Astrocyte of the spinal cord (primary cell): ENCODE measurements around the gene CLTB.

Source experiments
- DNase-seq: peaks from one replicate; pipeline ENCODE4 v3.0.0; 2011; ENCODE audit warnings: low read depth, low spot score
- H3K4me3 ChIP-seq: 2 replicates; pipeline ENCODE4 v1.5.1; 2011; ENCODE audit warnings: low read depth, mild to moderate bottlenecking, low read length, moderate library complexity
- in situ Hi-C: cut with HindIII; loops from 2 replicates; pipeline ENCODE4 v1.10.0; 2017; ENCODE audit warnings: low sequenced_read_pairs
- TF ChIP-seq, protein P1 (sequence below): IDR thresholded peaks from 2 replicates; pipeline ENCODE4 v1.5.1; 2012; ENCODE audit warnings: low read depth, mild to moderate bottlenecking, low read length, inconsistent platforms

CLTB gene

DNA sequence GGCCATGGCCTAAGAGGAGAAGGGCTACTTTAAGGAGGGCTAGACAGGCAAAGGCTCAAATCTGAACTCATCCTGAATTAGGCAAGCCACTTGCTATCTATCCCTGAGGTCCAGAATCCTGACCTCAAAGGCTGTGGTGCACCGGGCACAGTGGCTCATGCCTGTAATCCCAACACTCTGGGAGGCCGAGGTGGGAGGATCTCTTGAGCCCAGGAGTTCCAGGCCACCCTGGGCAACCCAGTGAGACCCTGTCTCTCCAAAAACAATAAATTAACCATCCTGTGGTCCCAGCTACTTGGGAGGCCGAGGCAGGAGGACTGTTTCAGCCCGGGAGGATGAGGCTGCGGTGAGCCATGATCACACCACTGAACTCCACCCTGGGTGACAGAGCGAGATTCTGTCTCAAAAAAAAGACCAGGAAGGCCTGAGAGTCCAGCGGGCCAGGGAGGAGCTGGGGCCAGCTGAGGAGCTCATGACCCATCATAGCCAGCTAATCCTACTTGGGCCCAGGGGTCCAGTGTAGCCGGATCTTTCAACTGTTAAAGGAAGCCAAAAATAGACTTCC lies 31.9 kb downstream of the CLTB start:
- TF ChIP-seq, protein P1, sequence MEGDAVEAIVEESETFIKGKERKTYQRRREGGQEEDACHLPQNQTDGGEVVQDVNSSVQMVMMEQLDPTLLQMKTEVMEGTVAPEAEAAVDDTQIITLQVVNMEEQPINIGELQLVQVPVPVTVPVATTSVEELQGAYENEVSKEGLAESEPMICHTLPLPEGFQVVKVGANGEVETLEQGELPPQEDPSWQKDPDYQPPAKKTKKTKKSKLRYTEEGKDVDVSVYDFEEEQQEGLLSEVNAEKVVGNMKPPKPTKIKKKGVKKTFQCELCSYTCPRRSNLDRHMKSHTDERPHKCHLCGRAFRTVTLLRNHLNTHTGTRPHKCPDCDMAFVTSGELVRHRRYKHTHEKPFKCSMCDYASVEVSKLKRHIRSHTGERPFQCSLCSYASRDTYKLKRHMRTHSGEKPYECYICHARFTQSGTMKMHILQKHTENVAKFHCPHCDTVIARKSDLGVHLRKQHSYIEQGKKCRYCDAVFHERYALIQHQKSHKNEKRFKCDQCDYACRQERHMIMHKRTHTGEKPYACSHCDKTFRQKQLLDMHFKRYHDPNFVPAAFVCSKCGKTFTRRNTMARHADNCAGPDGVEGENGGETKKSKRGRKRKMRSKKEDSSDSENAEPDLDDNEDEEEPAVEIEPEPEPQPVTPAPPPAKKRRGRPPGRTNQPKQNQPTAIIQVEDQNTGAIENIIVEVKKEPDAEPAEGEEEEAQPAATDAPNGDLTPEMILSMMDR: no peak
- in situ Hi-C loops: no loop called here

DNA sequence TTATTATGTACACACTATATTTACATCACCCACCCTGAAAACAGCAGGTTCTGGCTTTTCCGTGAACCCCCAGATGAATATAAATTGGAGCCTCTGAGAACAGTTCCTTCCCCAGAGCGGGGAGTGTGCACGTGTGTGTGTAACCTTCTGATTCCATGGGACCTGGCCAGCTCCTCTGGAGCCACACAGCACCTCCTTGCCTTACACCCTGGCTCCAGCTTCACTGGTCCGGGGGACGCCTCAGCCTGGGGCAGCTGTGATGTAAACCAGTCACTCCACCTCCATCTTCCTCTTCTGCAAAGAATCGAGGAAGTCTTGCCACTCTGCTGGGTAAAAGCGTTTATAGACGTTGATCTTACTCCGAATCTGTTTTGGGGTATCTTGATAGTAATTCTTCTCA lies 32.4 kb downstream of the CLTB start:
- H3K4me3 ChIP-seq: no peak overlapping the region
- in situ Hi-C loops: no loop called here
- TF ChIP-seq, protein P1: no peak
- no peak for DNase-seq

More for the DNA sequence above, 31.9 kb downstream of the CLTB start:
- no peak overlapping the region for H3K4me3 ChIP-seq
- no peak for DNase-seq

DNA sequence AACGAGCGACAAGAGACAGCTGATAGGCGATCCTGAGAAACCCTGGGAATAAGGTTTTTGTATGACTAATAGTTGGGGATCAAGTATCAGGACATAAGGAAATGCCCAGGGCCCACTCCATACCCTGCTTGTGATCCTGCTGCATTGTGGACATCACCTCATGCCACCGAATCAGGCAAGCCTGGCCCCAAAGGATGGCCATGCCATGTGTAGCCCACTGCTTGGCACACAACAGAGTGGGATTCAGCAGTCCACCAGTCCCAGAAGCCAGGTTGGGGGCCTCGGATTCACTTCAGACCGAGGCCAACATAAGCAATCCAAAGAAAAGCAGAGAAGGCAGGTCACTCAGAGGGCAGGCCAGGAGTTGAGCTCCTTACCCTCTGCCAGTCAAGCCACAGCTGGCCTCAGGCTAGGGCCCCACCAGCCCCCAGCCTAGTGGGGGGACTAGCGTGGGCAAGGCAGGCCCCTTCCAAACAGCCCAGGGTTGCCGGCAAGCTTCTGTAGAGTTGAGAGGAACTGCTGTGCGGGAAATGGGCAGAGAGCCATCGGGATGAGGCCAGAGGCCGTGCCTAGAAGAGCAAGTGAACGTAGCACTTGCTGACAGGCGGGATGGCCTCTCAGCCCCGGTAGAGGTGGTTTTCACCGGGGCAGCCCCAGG lies 33.0 kb downstream of the CLTB start:
- in situ Hi-C loops: no loop called here
- DNase-seq: no peak
- no peak overlapping the region for H3K4me3 ChIP-seq
- TF ChIP-seq, protein P1: no peak

DNA sequence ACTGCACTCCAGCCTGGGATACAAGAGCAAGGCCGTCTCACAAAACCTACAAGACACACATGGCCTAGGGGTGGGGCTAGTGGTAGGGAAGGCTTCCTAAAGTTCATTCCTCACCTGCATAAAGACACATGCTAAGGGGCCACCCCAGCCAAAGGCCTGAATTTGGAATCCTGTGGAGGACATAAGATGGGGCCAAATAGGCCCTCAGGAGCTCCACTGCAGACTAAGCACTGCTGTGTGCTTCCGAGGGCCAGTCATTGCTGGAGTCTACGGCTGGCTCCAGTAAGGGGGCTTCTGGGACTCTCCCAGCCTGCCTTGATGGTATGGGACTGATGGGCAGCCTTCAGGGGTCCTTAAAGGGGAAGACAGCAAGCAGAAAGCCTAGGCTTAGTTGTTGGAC lies 33.6 kb downstream of the CLTB start:
- in situ Hi-C loops: no loop called here
- H3K4me3 ChIP-seq: no peak overlapping the region
- TF ChIP-seq, protein P1: no peak
- no peak for DNase-seq

DNA sequence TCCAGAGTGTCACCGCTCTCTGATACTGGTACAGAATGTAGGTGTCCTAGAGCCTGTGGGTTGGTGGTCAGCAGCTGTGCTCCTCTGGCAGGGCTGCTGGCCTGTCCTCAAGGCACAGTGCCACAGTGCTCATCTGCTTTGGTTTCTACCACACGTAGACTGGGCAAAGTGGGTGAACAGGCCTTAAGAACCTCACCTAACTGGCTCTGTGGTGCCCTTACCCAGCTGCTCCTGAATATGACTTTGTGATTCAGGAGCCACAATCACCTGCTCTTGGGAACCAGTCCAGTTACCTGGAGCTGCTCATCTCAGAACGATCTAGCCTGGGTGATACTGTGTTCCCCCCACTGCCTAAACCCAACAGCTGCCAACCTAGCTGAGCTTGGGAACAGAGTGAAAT lies 34.4 kb downstream of the CLTB start:
- H3K4me3 ChIP-seq: no peak overlapping the region
- TF ChIP-seq, protein P1: no peak
- in situ Hi-C loops: no loop called here

DNA sequence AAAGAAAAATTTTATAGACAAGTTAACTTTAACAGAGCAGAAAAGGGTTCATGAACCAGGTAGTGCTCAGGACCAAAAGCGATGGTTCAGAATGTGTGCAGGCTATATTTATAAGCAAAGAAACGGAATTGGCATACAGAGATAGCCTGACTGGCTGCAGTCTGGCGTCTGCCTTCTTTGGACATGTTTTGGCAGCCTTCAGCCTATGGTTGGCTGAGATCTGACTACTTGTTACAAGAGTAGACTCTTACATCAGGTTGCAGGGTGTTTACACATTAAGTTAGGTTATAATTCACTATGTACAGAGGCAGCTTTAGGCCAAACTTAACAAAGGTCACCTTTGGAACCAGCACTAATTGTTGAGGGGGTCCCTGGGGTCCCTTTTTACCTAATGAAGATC lies 34.9 kb downstream of the CLTB start:
- no peak for DNase-seq
- in situ Hi-C loops: no loop called here
- TF ChIP-seq, protein P1: no peak

More for the DNA sequence above, 34.4 kb downstream of the CLTB start:
- DNase-seq: no peak

More for the DNA sequence above, 34.9 kb downstream of the CLTB start:
- no peak overlapping the region for H3K4me3 ChIP-seq
